Colonic mucosa (tissue), 4 donors: ENCODE data around the gene HSPA1A. TPM values are rescaled to one million over a fixed set of nuclear protein-coding genes. Genes with fewer than 3 reads are reported as not detected.
"Not testable (repeated sequence)": the region's sequence is repeated elsewhere in the genome, so short reads cannot be mapped to it uniquely, and the experiment has no call there.

Experiments
- DNase-seq: peaks from one replicate; pipeline ENCODE4 v3.0.0-alpha.2; 2020
- H3K27ac ChIP-seq: fragments of 200-600 bp; one replicate; pipeline ENCODE4 v1.8.0; 2021
- H3K27me3 ChIP-seq: fragments of 200-600 bp; one replicate; pipeline ENCODE4 v1.8.0; 2021
- H3K36me3 ChIP-seq: fragments of 200-600 bp; one replicate; pipeline ENCODE4 v1.8.0; 2021
- H3K4me1 ChIP-seq: fragments of 200-600 bp; one replicate; pipeline ENCODE4 v1.8.0; 2021; ENCODE audit warnings: mild to moderate bottlenecking
- H3K4me3 ChIP-seq: fragments of 200-600 bp; one replicate; pipeline ENCODE4 v1.8.0; 2021
- H3K9ac ChIP-seq, 2 donors: one replicate each; pipeline ENCODE4 v1.7.0; 2013; ENCODE audit warnings: control low read depth in 2 of 2, low read depth in 2 of 2, low read length in 2 of 2
- H3K9me3 ChIP-seq: fragments of 200-600 bp; one replicate; pipeline ENCODE4 v1.8.0; 2021
- intact Hi-C: fragments of 100-400 bp; cut with DNase I; formaldehyde crosslinking; loops from one replicate; pipeline ENCODE4 v1.14.1; 2022
- total RNA-seq, 2 donors: library from RNA; stranded (reverse); fragmentation: NEBNext Ultra II Directional in 1 of 2; extraction: Animal tissue kit (Norgen Biotek cat#: 25700) in 1 of 2; gene quantifications; one replicate each; pipeline ENCODE4 v1.2.1, GENCODE V29; 2021
- TF ChIP-seq, protein P1 (sequence below): fragments of 200-600 bp; IDR thresholded peaks from one replicate; pipeline ENCODE4 v1.8.0; 2022; ENCODE audit warnings: antibody characterized with exemption, mild to moderate bottlenecking
- donor health status: healthy.
- donor health status: DM: no; HTN: no; CAD: no.
- donor health status: DM: no; HTN: no; CAD: no.

The HSPA1A gene
- total RNA-seq, 2 donors from 2014 or later = 248 to 397 TPM

DNA sequence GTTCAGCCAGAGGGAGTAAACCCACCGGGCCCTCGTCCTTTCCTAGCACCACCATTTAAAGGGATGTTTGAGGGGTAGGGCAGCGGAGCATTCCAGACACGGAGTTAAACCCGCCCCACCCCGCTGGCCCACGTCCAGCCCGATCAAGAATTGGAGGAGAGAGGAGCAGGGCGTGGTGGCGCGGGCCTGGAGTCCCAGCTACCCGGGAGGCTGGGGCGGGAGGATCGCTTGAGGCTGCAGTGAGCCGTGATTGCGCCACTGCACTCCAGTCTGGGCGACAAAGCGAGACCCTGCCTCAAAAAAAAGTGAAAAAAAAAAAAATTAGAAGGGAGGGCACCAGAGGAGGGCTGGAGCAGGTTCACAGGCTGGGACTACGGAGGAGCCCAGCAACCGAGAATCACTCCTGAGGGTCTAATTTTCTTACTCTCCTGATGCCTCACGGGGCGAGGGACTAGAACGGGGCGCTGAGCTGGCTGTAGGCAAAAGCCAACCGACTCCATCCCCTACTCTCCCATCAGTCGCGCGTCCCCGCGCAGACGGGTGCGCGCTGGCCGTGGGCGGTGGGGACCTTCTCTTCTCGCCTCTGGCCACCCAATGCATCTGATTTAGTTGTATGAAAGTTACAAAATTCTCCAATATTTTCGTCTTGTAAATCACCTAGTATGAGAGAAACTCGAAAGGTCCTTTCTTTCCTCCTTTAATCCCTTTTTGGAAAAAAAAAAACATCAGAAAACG, 6.1 kb downstream of the HSPA1A start:
- H3K27me3 ChIP-seq = no peaks in the 10 kb centered on the region
- TF ChIP-seq, protein P1, sequence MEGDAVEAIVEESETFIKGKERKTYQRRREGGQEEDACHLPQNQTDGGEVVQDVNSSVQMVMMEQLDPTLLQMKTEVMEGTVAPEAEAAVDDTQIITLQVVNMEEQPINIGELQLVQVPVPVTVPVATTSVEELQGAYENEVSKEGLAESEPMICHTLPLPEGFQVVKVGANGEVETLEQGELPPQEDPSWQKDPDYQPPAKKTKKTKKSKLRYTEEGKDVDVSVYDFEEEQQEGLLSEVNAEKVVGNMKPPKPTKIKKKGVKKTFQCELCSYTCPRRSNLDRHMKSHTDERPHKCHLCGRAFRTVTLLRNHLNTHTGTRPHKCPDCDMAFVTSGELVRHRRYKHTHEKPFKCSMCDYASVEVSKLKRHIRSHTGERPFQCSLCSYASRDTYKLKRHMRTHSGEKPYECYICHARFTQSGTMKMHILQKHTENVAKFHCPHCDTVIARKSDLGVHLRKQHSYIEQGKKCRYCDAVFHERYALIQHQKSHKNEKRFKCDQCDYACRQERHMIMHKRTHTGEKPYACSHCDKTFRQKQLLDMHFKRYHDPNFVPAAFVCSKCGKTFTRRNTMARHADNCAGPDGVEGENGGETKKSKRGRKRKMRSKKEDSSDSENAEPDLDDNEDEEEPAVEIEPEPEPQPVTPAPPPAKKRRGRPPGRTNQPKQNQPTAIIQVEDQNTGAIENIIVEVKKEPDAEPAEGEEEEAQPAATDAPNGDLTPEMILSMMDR = no peak
- peak overlapping the region; percentile 41 for H3K4me3 ChIP-seq
- H3K9me3 ChIP-seq = no peaks in the 10 kb centered on the region
- intact Hi-C loops = no loop called here
- H3K9ac ChIP-seq = peak overlapping the region; percentile 86 to 99
- H3K36me3 ChIP-seq = no peaks in the 10 kb centered on the region
- peak overlapping the region; percentile 99 for H3K27ac ChIP-seq
- H3K4me1 ChIP-seq = peaks cover 7% of the 10 kb centered on the region
- peak; percentile 96 for DNase-seq

DNA sequence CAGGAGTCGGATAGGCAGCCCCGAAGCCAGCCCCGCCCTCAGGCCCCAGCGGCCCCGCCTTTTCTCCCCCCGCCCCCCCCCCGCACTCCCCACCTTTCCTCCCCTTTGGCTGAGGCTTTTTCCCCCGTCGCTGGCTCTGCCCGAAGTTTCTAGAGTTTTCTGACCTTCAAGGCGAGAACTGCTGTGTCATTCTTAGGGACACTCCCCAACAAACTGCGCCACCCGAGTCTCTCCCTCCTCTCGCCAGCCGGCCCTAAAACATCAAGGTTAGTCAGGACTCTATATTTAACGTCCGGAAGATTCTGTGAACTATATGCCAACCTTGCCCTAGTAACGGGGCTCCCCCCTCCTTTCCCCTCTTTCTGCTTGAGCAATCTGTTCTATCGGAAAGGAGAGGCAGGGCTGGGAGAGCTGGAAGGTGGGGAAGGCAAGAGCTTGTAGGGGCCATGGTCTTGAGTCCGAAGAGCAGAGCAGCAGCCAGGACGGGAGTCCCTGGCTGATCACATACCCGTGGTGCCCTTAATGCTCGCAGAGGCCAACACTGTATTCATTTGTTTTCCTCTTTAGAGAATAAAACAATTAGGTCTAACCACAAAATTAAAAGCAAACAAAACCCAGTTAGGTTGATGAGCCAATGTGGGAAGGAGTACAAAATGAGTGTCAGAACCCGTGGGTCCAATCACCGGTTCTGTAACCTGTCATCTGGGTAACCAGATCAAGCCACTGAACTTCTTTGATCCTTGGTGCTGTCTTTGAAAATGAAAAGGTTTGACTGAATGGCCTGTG, 6.9 kb downstream of the HSPA1A start:
- Histone ChIP-seq H3K27me3 (no peaks in the 10 kb centered on the region), H3K27ac (peak overlapping the region; percentile 99), H3K9me3 (no peaks in the 10 kb centered on the region), H3K4me3 (peak overlapping the region; percentile 41), H3K9ac (peak overlapping the region; percentile 86 to 99), H3K36me3 (no peaks in the 10 kb centered on the region), H3K4me1 (peaks cover 7% of the 10 kb centered on the region)
- peak; percentile 93 for DNase-seq
- intact Hi-C loops = no loop called here
- TF ChIP-seq, protein P1 = no peak

DNA sequence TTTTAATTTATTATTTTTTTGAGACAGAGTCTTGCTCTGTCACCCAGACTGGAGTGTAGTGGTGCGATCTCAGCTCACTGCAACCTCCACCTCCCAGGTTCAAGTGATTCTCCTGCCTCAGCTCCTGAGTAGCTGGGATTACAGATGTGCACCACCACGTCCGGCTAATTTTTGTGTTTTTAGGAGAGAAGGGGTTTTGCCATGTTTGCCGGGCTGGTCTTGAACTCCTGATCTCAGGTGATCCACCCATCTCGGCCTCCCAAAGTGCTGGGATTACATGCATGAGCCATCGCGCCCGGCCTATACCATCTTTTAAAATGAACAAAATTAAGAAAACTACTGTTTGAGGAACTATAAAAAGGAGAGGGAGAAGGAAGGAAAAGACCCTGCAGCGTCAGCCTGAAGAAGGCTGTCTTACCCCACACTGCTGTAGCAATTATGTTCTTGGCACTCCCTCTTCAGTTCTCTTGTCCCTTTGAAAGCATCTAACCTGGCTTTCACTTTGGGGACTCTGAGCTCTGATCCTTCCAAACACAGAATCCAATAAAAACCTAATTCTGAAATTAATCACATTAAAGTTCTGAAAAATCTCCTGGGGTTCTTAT, 8.4 kb downstream of the HSPA1A start:
- Histone ChIP-seq H3K27ac (peak overlapping the region; percentile 99), H3K9ac (peak overlapping the region in 1 of 2 donors; percentile 26)
- H3K4me1 ChIP-seq, H3K27me3 ChIP-seq, DNase-seq, H3K36me3 ChIP-seq, H3K4me3 ChIP-seq, intact Hi-C loops, H3K9me3 ChIP-seq: not testable (repeated sequence)

DNA sequence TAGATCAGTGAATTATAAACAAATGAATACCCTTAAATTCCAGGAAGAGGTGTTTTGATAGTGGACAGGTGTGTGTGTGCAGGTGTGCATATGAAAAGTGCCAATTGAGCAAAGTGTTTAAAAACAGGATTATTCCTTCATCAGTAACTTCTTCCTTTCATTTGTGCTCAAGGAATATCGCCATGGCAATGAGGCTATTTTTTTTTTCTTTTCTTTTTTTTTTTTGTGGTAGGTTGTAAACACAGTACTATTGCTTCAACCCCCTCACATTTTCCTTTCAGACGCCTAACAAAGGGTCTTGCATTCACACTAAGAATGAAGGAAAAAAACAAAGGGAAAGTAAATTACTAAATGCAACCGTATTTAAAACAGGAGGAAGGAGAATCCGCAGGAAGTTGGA, 10.2 kb downstream of the HSPA1A start:
- intact Hi-C loops = no loop called here
- H3K27me3 ChIP-seq = no peaks in the 10 kb centered on the region
- TF ChIP-seq, protein P1 = no peak
- H3K9ac ChIP-seq = peak overlapping the region in 1 of 2 donors; percentile 86
- peak overlapping the region; percentile 99 for H3K27ac ChIP-seq
- no peak for DNase-seq
- H3K4me3 ChIP-seq = no peak overlapping the region
- no peaks in the 10 kb centered on the region for H3K9me3 ChIP-seq
- H3K36me3 ChIP-seq = no peaks in the 10 kb centered on the region
- H3K4me1 ChIP-seq = no peaks in the 10 kb centered on the region

DNA sequence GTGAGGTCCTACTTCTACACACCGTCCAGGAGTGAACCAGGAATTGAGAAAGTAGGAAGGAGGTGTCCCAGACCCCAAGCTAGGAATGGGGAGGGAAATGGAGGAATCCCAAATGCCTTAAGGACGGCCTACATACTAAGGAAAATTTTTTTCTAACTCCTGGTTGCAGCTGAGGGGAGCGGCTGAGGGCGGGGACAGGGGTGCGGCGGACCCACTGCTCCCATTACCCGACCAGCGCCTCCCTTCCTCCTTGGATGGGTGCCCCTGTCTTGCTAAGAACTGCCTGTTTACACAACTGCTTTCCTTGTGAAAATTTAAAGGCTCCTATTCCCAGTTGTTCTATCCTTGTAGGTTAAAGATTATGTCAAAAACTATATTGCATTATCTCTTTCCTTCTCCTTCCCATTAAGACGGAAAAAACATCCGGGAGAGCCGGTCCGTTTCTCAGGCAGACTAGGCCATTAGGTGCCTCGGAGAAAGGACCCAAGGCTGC, 11.5 kb downstream of the HSPA1A start:
- Histone ChIP-seq H3K9me3 (no peaks in the 10 kb centered on the region), H3K4me3 (peak overlapping the region; percentile 46), H3K9ac (peak overlapping the region; percentile 46 to 86), H3K27ac (peak overlapping the region; percentile 99), H3K4me1 (peaks cover 5% of the 10 kb centered on the region), H3K36me3 (no peaks in the 10 kb centered on the region), H3K27me3 (no peaks in the 10 kb centered on the region)
- peak; percentile 92 for DNase-seq
- intact Hi-C loops = no loop called here
- TF ChIP-seq, protein P1 = no peak
